IPS-18a (cell line): ENCODE results near the gene TAS2R40.
"Not testable (repeated sequence)": the region's sequence is repeated elsewhere in the genome, so short reads cannot be mapped to it uniquely, and the experiment has no call there.

Source experiments
- H3K27ac ChIP-seq: one replicate; pipeline ENCODE4 v1.5.1; 2013; ENCODE audit warnings: low read length
- H3K27me3 ChIP-seq: one replicate; pipeline ENCODE4 v1.6.1; 2013; ENCODE audit warnings: mild to moderate bottlenecking, low read length; ENCODE audit not compliant: control insufficient read depth, insufficient read depth
- H3K36me3 ChIP-seq: one replicate; pipeline ENCODE4 v1.6.1; 2013; ENCODE audit warnings: low read depth, low read length; ENCODE audit not compliant: control insufficient read depth
- H3K4me1 ChIP-seq: one replicate; pipeline ENCODE4 v1.6.1; 2013; ENCODE audit warnings: low read depth, low read length; ENCODE audit not compliant: control insufficient read depth
- H3K4me3 ChIP-seq: one replicate; pipeline ENCODE4 v1.5.1; 2013; ENCODE audit warnings: low read length
- H3K9ac ChIP-seq: one replicate; pipeline ENCODE4 v1.6.1; 2013; ENCODE audit warnings: mild to moderate bottlenecking, low read length, moderate library complexity
- H3K9me3 ChIP-seq: one replicate; pipeline ENCODE4 v1.6.1; 2013; ENCODE audit warnings: low read depth, low read length; ENCODE audit not compliant: control insufficient read depth

The TAS2R40 gene

GRCh38 chr7:143221737-143222136 is at the start of gene TAS2R40:
Gene TAS2R40 (plus strand): TSS chr7:143222037. CDS start chr7:143222079, 42 bp downstream.
- Histone ChIP-seq H3K4me3 (no peak within 1 kb of the TSS), H3K36me3 (no peaks in the 10 kb centered on the region), H3K9me3 (no peaks in the 10 kb centered on the region), H3K4me1 (no peaks in the 10 kb centered on the region), H3K9ac (no peak within 1 kb of the TSS), H3K27me3 (no peaks in the 10 kb centered on the region), H3K27ac (no peak within 1 kb of the TSS)

- no peaks in the 10 kb centered on the region for H3K4me1 ChIP-seq
- H3K9me3 ChIP-seq = no peaks in the 10 kb centered on the region
- no peak overlapping the region for H3K9ac ChIP-seq
- H3K4me3 ChIP-seq = no peak overlapping the region
- no peaks in the 10 kb centered on the region for H3K36me3 ChIP-seq
- no peaks in the 10 kb centered on the region for H3K27me3 ChIP-seq
- no peak overlapping the region for H3K27ac ChIP-seq
Measured at GRCh38 chr7:143172354-143172753, 49.5 kb upstream of the TAS2R40 start.

GRCh38 chr7:143176128-143176527 is 45.7 kb upstream of the TAS2R40 start:
- H3K9ac ChIP-seq = no peak overlapping the region
- H3K9me3 ChIP-seq = no peaks in the 10 kb centered on the region
- no peaks in the 10 kb centered on the region for H3K4me1 ChIP-seq
- H3K4me3 ChIP-seq = no peak overlapping the region
- H3K36me3 ChIP-seq = no peaks in the 10 kb centered on the region
- H3K27ac ChIP-seq = no peak overlapping the region
- H3K27me3 ChIP-seq = no peaks in the 10 kb centered on the region

- Histone ChIP-seq H3K36me3 (no peaks in the 10 kb centered on the region), H3K27me3 (no peaks in the 10 kb centered on the region), H3K4me1 (no peaks in the 10 kb centered on the region), H3K9ac (no peak overlapping the region), H3K9me3 (no peaks in the 10 kb centered on the region), H3K4me3 (no peak overlapping the region), H3K27ac (no peak overlapping the region)
Measured at GRCh38 chr7:143177374-143178119, 44.3 kb upstream of the TAS2R40 start.

- not testable (repeated sequence) for H3K27ac ChIP-seq, H3K4me3 ChIP-seq, H3K9ac ChIP-seq, H3K9me3 ChIP-seq, H3K4me1 ChIP-seq, H3K36me3 ChIP-seq, H3K27me3 ChIP-seq
Measured at GRCh38 chr7:143180771-143181170, 41.1 kb upstream of the TAS2R40 start.

- Histone ChIP-seq H3K9me3 (no peaks in the 10 kb centered on the region), H3K36me3 (no peaks in the 10 kb centered on the region), H3K4me3 (no peak overlapping the region), H3K9ac (no peak overlapping the region), H3K27me3 (no peaks in the 10 kb centered on the region), H3K27ac (no peak overlapping the region), H3K4me1 (no peaks in the 10 kb centered on the region)
Measured at GRCh38 chr7:143181349-143181748, 40.5 kb upstream of the TAS2R40 start.

GRCh38 chr7:143183024-143183423 is 38.8 kb upstream of the TAS2R40 start, which contains the start of gene TAS2R39:
Gene TAS2R39 (plus strand): TSS chr7:143183419. CDS start chr7:143183419, 0 bp downstream.
- no peak within 1 kb of the TSS for H3K4me3 ChIP-seq
- no peak within 1 kb of the TSS for H3K9ac ChIP-seq
- H3K9me3 ChIP-seq = no peaks in the 10 kb centered on the region
- H3K27me3 ChIP-seq = no peaks in the 10 kb centered on the region
- H3K36me3 ChIP-seq = no peaks in the 10 kb centered on the region
- no peaks in the 10 kb centered on the region for H3K4me1 ChIP-seq
- no peak within 1 kb of the TSS for H3K27ac ChIP-seq

GRCh38 chr7:143185551-143185950 is 36.3 kb upstream of the TAS2R40 start:
- H3K36me3 ChIP-seq = no peaks in the 10 kb centered on the region
- H3K27me3 ChIP-seq = no peaks in the 10 kb centered on the region

GRCh38 chr7:143188994-143189393 is 32.8 kb upstream of the TAS2R40 start:
- Histone ChIP-seq H3K27me3 (no peaks in the 10 kb centered on the region), H3K4me3 (no peak overlapping the region), H3K36me3 (no peaks in the 10 kb centered on the region), H3K9ac (no peak overlapping the region), H3K4me1 (no peaks in the 10 kb centered on the region), H3K27ac (no peak overlapping the region), H3K9me3 (no peaks in the 10 kb centered on the region)

More at GRCh38 chr7:143185551-143185950, 36.3 kb upstream of the TAS2R40 start:
- H3K9me3 ChIP-seq = no peaks in the 10 kb centered on the region
- H3K9ac ChIP-seq = no peak overlapping the region
- no peaks in the 10 kb centered on the region for H3K4me1 ChIP-seq
- H3K27ac ChIP-seq = no peak overlapping the region
- H3K4me3 ChIP-seq = no peak overlapping the region

- no peak overlapping the region for H3K27ac ChIP-seq
- no peaks in the 10 kb centered on the region for H3K36me3 ChIP-seq
- H3K4me1 ChIP-seq = no peaks in the 10 kb centered on the region
- H3K9me3 ChIP-seq = no peaks in the 10 kb centered on the region
- no peak overlapping the region for H3K4me3 ChIP-seq
- no peaks in the 10 kb centered on the region for H3K27me3 ChIP-seq
- no peak overlapping the region for H3K9ac ChIP-seq
Measured at GRCh38 chr7:143193880-143194279, 28.0 kb upstream of the TAS2R40 start.

- Histone ChIP-seq H3K4me3 (no peak overlapping the region), H3K36me3 (no peaks in the 10 kb centered on the region), H3K9me3 (no peaks in the 10 kb centered on the region), H3K9ac (no peak overlapping the region), H3K4me1 (no peaks in the 10 kb centered on the region), H3K27me3 (no peaks in the 10 kb centered on the region), H3K27ac (no peak overlapping the region)
Measured at GRCh38 chr7:143199040-143199439, 22.8 kb upstream of the TAS2R40 start.

- H3K27me3 ChIP-seq = no peaks in the 10 kb centered on the region
- H3K4me3 ChIP-seq = no peak overlapping the region
- H3K9ac ChIP-seq = no peak overlapping the region
- H3K9me3 ChIP-seq = no peaks in the 10 kb centered on the region
- no peaks in the 10 kb centered on the region for H3K36me3 ChIP-seq
- H3K27ac ChIP-seq = no peak overlapping the region
- no peaks in the 10 kb centered on the region for H3K4me1 ChIP-seq
Measured at GRCh38 chr7:143202161-143202560, 19.7 kb upstream of the TAS2R40 start.
